ENCODE data around the gene SLC2A13. TPM values are rescaled to one million over a fixed set of nuclear protein-coding genes. Genes with fewer than 3 reads are reported as not detected.
A peak's percentile ranks its signal among the peaks of the same experiment; 100 is the strongest.

SLC2A13 gene
- total RNA-seq, 1 experiment from 2014 or later: 15.3 TPM

GRCh38 chr12:40034156-40034555 lies 71.7 kb downstream of the SLC2A13 start:
- no peaks in the 10 kb centered on the region for H3K36me3 Mint-ChIP-seq
- no peaks in the 10 kb centered on the region for H3K9me3 Mint-ChIP-seq
- ChIA-PET CTCF (interaction anchor here (1.0 to 3.9 kb wide), 2 partner anchors 23 to 70 kb away, joined by 3 to 31 read pairs; no protein-coding TSS in a partner anchor), POLR2A (no interaction called here)
- H3K27me3 Mint-ChIP-seq (ENCODE audit: low read depth): no peaks in the 10 kb centered on the region
- DNase-seq (ENCODE audit: low spot score) (no peak), ATAC-seq (no peak)
- peak overlapping the region; percentile 11; the same call in 1 of the 2 replicates for H3K4me3 Mint-ChIP-seq
- TF ChIP-seq GTF2I (CRISPR knock-in tag; conservative IDR thresholded peaks at IDR 0.05) (no peak), ATF2 (CRISPR knock-in tag; IDR thresholded peaks at IDR 0.05; ENCODE audit: borderline replicate concordance, low read depth) (no peak), ATF1 (CRISPR knock-in tag; IDR thresholded peaks at IDR 0.05) (no peak), E2F4 (CRISPR knock-in tag; IDR thresholded peaks at IDR 0.05; ENCODE audit: borderline replicate concordance, low read depth) (no peak), ATF3 (CRISPR knock-in tag; conservative IDR thresholded peaks at IDR 0.05) (no peak), STAT6 (CRISPR knock-in tag; conservative IDR thresholded peaks at IDR 0.05; ENCODE audit: low read depth) (no peak), ZNF671 (CRISPR knock-in tag; IDR thresholded peaks at IDR 0.05) (no peak), FOXK1 (CRISPR knock-in tag; IDR thresholded peaks at IDR 0.05) (no peak), ATF6 (CRISPR knock-in tag; IDR thresholded peaks at IDR 0.05) (no peak), KAT7 (CRISPR knock-in tag; IDR thresholded peaks at IDR 0.05; ENCODE audit: borderline replicate concordance) (no peak), CREM (CRISPR knock-in tag; IDR thresholded peaks at IDR 0.05) (no peak), GRHL2 (CRISPR knock-in tag; IDR thresholded peaks at IDR 0.05; ENCODE audit: insufficient replicate concordance, severe bottlenecking) (no peak), ZNF121 (CRISPR knock-in tag; IDR thresholded peaks at IDR 0.05) (no peak), ZBTB43 (CRISPR knock-in tag; IDR thresholded peaks at IDR 0.05) (no peak), E2F1 (CRISPR knock-in tag; IDR thresholded peaks at IDR 0.05) (no peak), SMAD3 (CRISPR knock-in tag; IDR thresholded peaks at IDR 0.05; ENCODE audit: borderline replicate concordance) (no peak)
- peaks cover 55% of the 10 kb centered on the region for H3K4me1 Mint-ChIP-seq
- H3K27ac Mint-ChIP-seq: peak overlapping the region; percentile 82
